B cell (primary cell): ENCODE measurements around the gene DNAJB1. TPM values are rescaled to one million over a fixed set of nuclear protein-coding genes. Genes with fewer than 3 reads are reported as not detected.

Source experiments
- ATAC-seq: fragments of 200-7000 bp; cut with Tn5 transposase; one replicate; pipeline ENCODE4 v1.10.0; 2021; ENCODE audit warnings: low read depth, mild to moderate bottlenecking, moderate number of reproducible peaks, moderate library complexity
- CTCF ChIA-PET: fragments of 350-600 bp; sonication (Branson Sonifier 250); formaldehyde crosslinking; loops from one replicate; lab custom pipeline; 2021; ENCODE audit warnings: antibody characterized with exemption, inconsistent platforms; lab: Charles Lee
- POLR2A ChIA-PET: fragments of 350-600 bp; sonication (Branson Sonifier 250); formaldehyde crosslinking; loops from one replicate; lab custom pipeline; 2021; ENCODE audit warnings: antibody characterized with exemption; lab: Charles Lee
- DNase-seq: peaks from one replicate; pipeline ENCODE4 v3.0.0; 2013
- H2AFZ ChIP-seq: 2 replicates; pipeline ENCODE4 v1.6.1; 2012; ENCODE audit warnings: mild to moderate bottlenecking, low read depth, low read length; ENCODE audit not compliant: insufficient read depth, poor library complexity, severe bottlenecking
- H3K27ac ChIP-seq, 2 donors: 1 replicate in 1 of 2; 2 replicates in 1 of 2; pipeline ENCODE4 v1.5.1; 2012 to 2013; ENCODE audit warnings: low read length in 2 of 2, mild to moderate bottlenecking in 2 of 2, moderate library complexity in 1 of 2
- H3K27me3 ChIP-seq, 4 experiments: fragments of 200-600 bp in 1 of 4; sonication (generic) in 1 of 4; replicated peaks in 1 of 4; 1 replicate in 2 of 4; 2 replicates in 2 of 4; pipeline versions ENCODE4 v1.6.1 to v1.7.0; 2013 to 2016; ENCODE audit warnings: low read length in 3 of 4, mild to moderate bottlenecking in 2 of 4, mixed read lengths in 1 of 4, moderate library complexity in 1 of 4; ENCODE audit not compliant: insufficient read depth in 4 of 4, control insufficient read depth in 3 of 4; ENCODE audit errors: control extremely low read depth in 1 of 4
- H3K36me3 ChIP-seq, 2 experiments: replicated peaks in 1 of 2; 1 replicate in 1 of 2; 2 replicates in 1 of 2; pipeline versions ENCODE4 v1.6.1 to v1.7.1; 2013; ENCODE audit warnings: low read length in 1 of 2; ENCODE audit not compliant: insufficient read depth in 2 of 2, control insufficient read depth in 1 of 2; ENCODE audit errors: control extremely low read depth in 1 of 2, extremely low read depth in 1 of 2
- H3K4me1 ChIP-seq, 2 donors: fragments of 200-600 bp in 1 of 2; sonication (generic) in 1 of 2; 1 replicate in 1 of 2; 2 replicates in 1 of 2; pipeline versions ENCODE4 v1.5.1 to v1.6.1; 2013 to 2017; ENCODE audit warnings: low read length in 2 of 2; ENCODE audit not compliant: control insufficient read depth in 2 of 2, insufficient read depth in 2 of 2
- H3K4me2 ChIP-seq: replicated peaks from 2 replicates; pipeline ENCODE3; 2012; ENCODE audit warnings: mild to moderate bottlenecking, low read depth, low read length; ENCODE audit not compliant: poor library complexity, severe bottlenecking
- H3K4me3 ChIP-seq, 5 experiments: fragments of 200-600 bp in 1 of 5; sonication (generic) in 1 of 5; 1 replicate in 3 of 5; 2 replicates in 2 of 5; pipeline versions ENCODE4 v1.5.1 to v1.7.0; 2011 to 2016; ENCODE audit warnings: low read length in 4 of 5, mild to moderate bottlenecking in 4 of 5, low read depth in 2 of 5, control low read depth in 1 of 5, moderate library complexity in 1 of 5; ENCODE audit not compliant: insufficient read depth in 1 of 5; ENCODE audit errors: control extremely low read depth in 1 of 5, extremely low read depth in 1 of 5
- H3K79me2 ChIP-seq: fragments of 200-600 bp; sonication (generic); one replicate; pipeline ENCODE4 v1.6.0; 2016; ENCODE audit warnings: low read length; ENCODE audit not compliant: control insufficient read depth, insufficient read depth
- H3K9ac ChIP-seq: fragments of 200-600 bp; sonication (generic); 2 replicates; pipeline ENCODE4 v1.6.1; 2017; ENCODE audit warnings: mild to moderate bottlenecking, low read length, moderate library complexity
- H3K9me3 ChIP-seq, 3 donors: one replicate each; pipeline versions ENCODE4 v1.6.1 to v1.7.1; 2013; ENCODE audit warnings: low read length in 2 of 3; ENCODE audit not compliant: control insufficient read depth in 2 of 3, insufficient read depth in 1 of 3; ENCODE audit errors: control extremely low read depth in 1 of 3
- H4K20me1 ChIP-seq: 2 replicates; pipeline ENCODE4 v1.6.0; 2012; ENCODE audit warnings: mild to moderate bottlenecking, low read length; ENCODE audit not compliant: insufficient read depth, control insufficient read depth, poor library complexity, severe bottlenecking
- H3K27ac Mint-ChIP-seq: one replicate; pipeline ENCODE4 v1.8.0; 2021; ENCODE audit warnings: mixed read lengths
- H3K27me3 Mint-ChIP-seq: one replicate; pipeline ENCODE4 v1.8.0; 2021; ENCODE audit warnings: mixed read lengths
- H3K4me1 Mint-ChIP-seq: one replicate; pipeline ENCODE4 v1.8.0; 2021; ENCODE audit warnings: mixed read lengths
- H3K4me3 Mint-ChIP-seq: one replicate; pipeline ENCODE4 v1.8.0; 2021; ENCODE audit warnings: mixed read lengths
- H3K9me3 Mint-ChIP-seq: one replicate; pipeline ENCODE4 v1.8.0; 2022; ENCODE audit warnings: mixed read lengths; ENCODE audit not compliant: insufficient read depth
- EZH2 ChIP-seq: IDR thresholded peaks from 2 replicates; pipeline ENCODE4 v1.6.1; 2012; ENCODE audit warnings: borderline replicate concordance, low read depth, mild to moderate bottlenecking, moderate library complexity, low read length; ENCODE audit not compliant: insufficient read depth, poor library complexity, severe bottlenecking
- WGBS: methylation state at CpG from one replicate; pipeline ENCODE4 v1.1.5; 2013; ENCODE audit warnings: missing lambda C conversion rate; ENCODE audit not compliant: insufficient coverage; 5-methylcytosine and 5-hydroxymethylcytosine counted together
- intact Hi-C: fragments of 100-400 bp; cut with micrococcal nuclease; formaldehyde crosslinking; loops from one replicate; pipeline ENCODE4 v1.10.0; 2022
- polyA plus RNA-seq: library from polyadenylated mRNA; depleted of rRNA; stranded (reverse); fragments of >200 nt; gene quantifications from 2 replicates; pipeline ENCODE4 v1.2.3, GENCODE V29; 2012
- total RNA-seq, 2 donors: library from RNA; stranded (reverse); fragments of 120-200 nt in 1 of 2; gene quantifications; 1 replicate in 1 of 2; 2 replicates in 1 of 2; pipeline versions ENCODE4 v1.2.3 to v1.2.4, GENCODE V29; 2013 to 2022
- TF ChIP-seq, protein P1 (sequence below): fragments of 200-600 bp; IDR thresholded peaks from one replicate; pipeline ENCODE4 v1.8.0; 2022; ENCODE audit warnings: antibody characterized with exemption, mild to moderate bottlenecking

The DNAJB1 gene
- total and polyA plus RNA-seq, 2 donors (not counting 1 experiment from before 2014, with no cell fraction given) = 72.8 to 194 TPM

DNA sequence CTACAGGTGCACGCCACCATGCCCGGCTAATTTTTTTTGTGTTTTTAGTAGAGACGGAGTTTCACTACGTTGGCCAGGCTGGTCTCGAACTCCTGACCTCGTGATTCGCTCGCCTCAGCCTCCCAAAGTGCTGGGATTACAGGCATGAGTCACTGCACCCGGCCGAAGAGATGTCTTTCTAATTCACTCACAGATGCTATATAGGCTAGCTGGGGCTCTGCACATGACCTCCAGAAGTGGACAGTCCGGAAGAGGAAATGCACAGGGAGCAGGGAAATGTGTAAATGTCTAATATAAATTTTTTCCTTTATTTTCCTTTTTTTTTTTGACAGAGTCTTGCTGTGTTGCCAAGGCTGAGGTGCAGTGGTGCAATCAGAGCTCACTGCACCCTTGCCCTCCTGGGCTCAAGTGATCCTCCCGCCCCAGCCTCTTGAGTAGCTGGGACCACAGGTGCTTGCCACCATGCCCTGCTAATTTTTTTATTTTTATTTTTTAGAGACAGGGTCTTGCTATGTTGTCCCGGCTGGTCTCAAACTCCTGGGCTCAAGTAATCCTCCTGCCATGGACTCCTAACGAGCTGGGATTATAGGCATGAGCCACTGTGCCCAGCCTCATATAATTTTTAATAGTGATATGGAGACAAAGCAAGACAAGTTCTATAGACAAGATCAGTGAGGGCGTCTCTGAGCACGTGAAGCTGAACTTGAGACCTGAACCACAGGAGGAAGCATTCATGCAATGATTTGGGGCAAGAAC lies 30.6 kb downstream of the DNAJB1 start:
- Histone ChIP-seq H3K36me3 (no peaks in the 10 kb centered on the region), H3K27me3 (no peaks in the 10 kb centered on the region), H3K9me3 (no peaks in the 10 kb centered on the region), H3K4me1 (no peaks in the 10 kb centered on the region), H3K79me2 (no peaks in the 10 kb centered on the region), H3K9ac (no peak overlapping the region), H3K4me2 (no peak overlapping the region), H4K20me1 (no peaks in the 10 kb centered on the region), H3K4me3 (no peak overlapping the region), H2AFZ (no peak overlapping the region), H3K27ac (no peak overlapping the region)
- no peak overlapping the region for H3K4me3 Mint-ChIP-seq
- H3K9me3 Mint-ChIP-seq = no peaks in the 10 kb centered on the region
- TF ChIP-seq, protein P1, sequence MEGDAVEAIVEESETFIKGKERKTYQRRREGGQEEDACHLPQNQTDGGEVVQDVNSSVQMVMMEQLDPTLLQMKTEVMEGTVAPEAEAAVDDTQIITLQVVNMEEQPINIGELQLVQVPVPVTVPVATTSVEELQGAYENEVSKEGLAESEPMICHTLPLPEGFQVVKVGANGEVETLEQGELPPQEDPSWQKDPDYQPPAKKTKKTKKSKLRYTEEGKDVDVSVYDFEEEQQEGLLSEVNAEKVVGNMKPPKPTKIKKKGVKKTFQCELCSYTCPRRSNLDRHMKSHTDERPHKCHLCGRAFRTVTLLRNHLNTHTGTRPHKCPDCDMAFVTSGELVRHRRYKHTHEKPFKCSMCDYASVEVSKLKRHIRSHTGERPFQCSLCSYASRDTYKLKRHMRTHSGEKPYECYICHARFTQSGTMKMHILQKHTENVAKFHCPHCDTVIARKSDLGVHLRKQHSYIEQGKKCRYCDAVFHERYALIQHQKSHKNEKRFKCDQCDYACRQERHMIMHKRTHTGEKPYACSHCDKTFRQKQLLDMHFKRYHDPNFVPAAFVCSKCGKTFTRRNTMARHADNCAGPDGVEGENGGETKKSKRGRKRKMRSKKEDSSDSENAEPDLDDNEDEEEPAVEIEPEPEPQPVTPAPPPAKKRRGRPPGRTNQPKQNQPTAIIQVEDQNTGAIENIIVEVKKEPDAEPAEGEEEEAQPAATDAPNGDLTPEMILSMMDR = no peak
- TF ChIP-seq EZH2 = no peak
- no peak overlapping the region for H3K27ac Mint-ChIP-seq
- H3K27me3 Mint-ChIP-seq = no peaks in the 10 kb centered on the region
- no peak for ATAC-seq
- POLR2A ChIA-PET = interaction anchor here (0.6 to 2.2 kb wide), 2 partner anchors 30 kb away, joined by 4 to 5 read pairs; partner anchors contain the start of gene DNAJB1
- CTCF ChIA-PET = interaction anchor here (0.6 to 1.2 kb wide), 8 partner anchors 9 to 543 kb away, joined by 3 to 5 read pairs (median 3); no protein-coding TSS in a partner anchor
- no peaks in the 10 kb centered on the region for H3K4me1 Mint-ChIP-seq
- WGBS = 92% methylated on average over 4 of the region's 16 CpGs
- intact Hi-C loops = loop anchor here (2.0 kb wide), 1 partner anchor 291 kb away; no protein-coding TSS in a partner anchor
- no peak for DNase-seq
